ENCODE data around the gene SLC25A53. TPM values are rescaled to one million over a fixed set of nuclear protein-coding genes. Genes with fewer than 3 reads are reported as not detected.

SLC25A53 gene
- total and polyA plus RNA-seq, 2 of the 13 experiments (the other 11 are each of a cell fraction or from before 2014, with no cell fraction given), result 3.4 to 4.5 TPM

GRCh38 chrX:104156630-104157529, at the start of gene SLC25A53 (continued):
- TF ChIP-seq, protein P1, sequence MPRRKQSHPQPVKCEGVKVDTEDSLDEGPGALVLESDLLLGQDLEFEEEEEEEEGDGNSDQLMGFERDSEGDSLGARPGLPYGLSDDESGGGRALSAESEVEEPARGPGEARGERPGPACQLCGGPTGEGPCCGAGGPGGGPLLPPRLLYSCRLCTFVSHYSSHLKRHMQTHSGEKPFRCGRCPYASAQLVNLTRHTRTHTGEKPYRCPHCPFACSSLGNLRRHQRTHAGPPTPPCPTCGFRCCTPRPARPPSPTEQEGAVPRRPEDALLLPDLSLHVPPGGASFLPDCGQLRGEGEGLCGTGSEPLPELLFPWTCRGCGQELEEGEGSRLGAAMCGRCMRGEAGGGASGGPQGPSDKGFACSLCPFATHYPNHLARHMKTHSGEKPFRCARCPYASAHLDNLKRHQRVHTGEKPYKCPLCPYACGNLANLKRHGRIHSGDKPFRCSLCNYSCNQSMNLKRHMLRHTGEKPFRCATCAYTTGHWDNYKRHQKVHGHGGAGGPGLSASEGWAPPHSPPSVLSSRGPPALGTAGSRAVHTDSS (CRISPR knock-in tag; conservative IDR thresholded peaks at IDR 0.05), result no peak
- TF ChIP-seq KDM4B (CRISPR knock-in tag; IDR thresholded peaks at IDR 0.05) (no peak), ZIK1 (CRISPR knock-in tag; IDR thresholded peaks at IDR 0.05; ENCODE audit: borderline replicate concordance, low read depth) (no peak), ZNF143 (CRISPR knock-in tag; IDR thresholded peaks at IDR 0.05) (peak; percentile 89), ZNF841 (CRISPR knock-in tag; IDR thresholded peaks at IDR 0.05; ENCODE audit: borderline replicate concordance) (no peak), PATZ1 (CRISPR knock-in tag; IDR thresholded peaks at IDR 0.05) (peak; percentile 85), ZNF446 (CRISPR knock-in tag; IDR thresholded peaks at IDR 0.05) (0 out of 2 replicates have a peak, but pooled peaks have one; percentile 44), ZBTB7B (CRISPR knock-in tag; IDR thresholded peaks at IDR 0.05) (no peak), SUZ12 (IDR thresholded peaks at IDR 0.05; ENCODE audit: low read depth, low read length) (peak; percentile 21; the same call in 1 of the 2 replicates), SP4 (CRISPR knock-in tag; IDR thresholded peaks at IDR 0.05) (peak; percentile 60; the same call in 1 of the 2 replicates), ZNF687 (CRISPR knock-in tag; IDR thresholded peaks at IDR 0.05) (peak; percentile 86), ZNF709 (CRISPR knock-in tag; IDR thresholded peaks at IDR 0.05) (peak; percentile 58; the same call in 1 of the 2 replicates), ZGPAT (CRISPR knock-in tag; IDR thresholded peaks at IDR 0.05) (peak; percentile 52; the same call in 1 of the 2 replicates), MAZ (IDR thresholded peaks at IDR 0.05; ENCODE audit: borderline replicate concordance, low read depth, low read length) (peak; percentile 66; the same call in 1 of the 2 replicates), MAZ (CRISPR knock-in tag; IDR thresholded peaks at IDR 0.05; ENCODE audit: low read depth) (peak; percentile 80), KAT8 (CRISPR knock-in tag; IDR thresholded peaks at IDR 0.05) (peak; percentile 93)
- TF ChIP-seq, protein P2, sequence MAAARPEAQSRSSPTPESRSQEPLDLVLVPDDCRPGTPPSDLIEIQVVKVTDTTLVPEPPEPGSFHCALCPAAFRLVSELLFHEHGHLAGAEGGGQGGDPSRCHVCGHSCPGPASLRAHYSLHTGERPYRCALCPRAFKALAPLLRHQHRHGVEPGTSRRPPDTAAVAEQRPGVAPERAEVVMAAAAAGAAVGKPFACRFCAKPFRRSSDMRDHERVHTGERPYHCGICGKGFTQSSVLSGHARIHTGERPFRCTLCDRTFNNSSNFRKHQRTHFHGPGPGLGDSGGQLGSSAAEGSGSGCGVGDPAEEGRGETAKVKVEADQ (CRISPR knock-in tag; IDR thresholded peaks at IDR 0.05; ENCODE audit: borderline replicate concordance), result peak; percentile 61; the same call in 1 of the 2 replicates
